GF-D8 (cell line): Measurements from ENCODE around the gene GTF2H2C.
"Not testable (repeated sequence)": the region's sequence is repeated elsewhere in the genome, so short reads cannot be mapped to it uniquely, and the experiment has no call there.

ENCODE experiments used
- DNase-seq: peaks from one replicate; lab custom pipeline; 2025; lab: John Stamatoyannopoulos, UW

GTF2H2C gene

GRCh38 chr5:69559908-69560330 is at the start of gene GTF2H2C:
TSS of gene GTF2H2C (plus strand) at chr5:69560191. CDS start at chr5:69565133, 4,942 bp downstream.
- DNase-seq: not testable (repeated sequence)

- no peak for DNase-seq
Observed at GRCh38 chr5:69510694-69511093, 49.3 kb upstream of the GTF2H2C start.

- no peak for DNase-seq
Observed at GRCh38 chr5:69512740-69513260, 47.2 kb upstream of the GTF2H2C start.

GRCh38 chr5:69515570-69515969 is 44.4 kb upstream of the GTF2H2C start:
- not testable (repeated sequence) for DNase-seq

- DNase-seq: no peak
Observed at GRCh38 chr5:69516769-69517168, 43.2 kb upstream of the GTF2H2C start.

GRCh38 chr5:69517763-69518212 is 42.2 kb upstream of the GTF2H2C start:
- DNase-seq: no peak

GRCh38 chr5:69519285-69519684 is 40.7 kb upstream of the GTF2H2C start:
- DNase-seq: no peak

GRCh38 chr5:69522035-69522434 is 38.0 kb upstream of the GTF2H2C start:
- DNase-seq: no peak

GRCh38 chr5:69525490-69525889 is 34.5 kb upstream of the GTF2H2C start:
- no peak for DNase-seq

GRCh38 chr5:69526660-69527059 is 33.3 kb upstream of the GTF2H2C start:
- no peak for DNase-seq

GRCh38 chr5:69527128-69527770 is 32.7 kb upstream of the GTF2H2C start:
- no peak for DNase-seq

GRCh38 chr5:69528035-69528434 is 32.0 kb upstream of the GTF2H2C start:
- DNase-seq: no peak

- no peak for DNase-seq
Observed at GRCh38 chr5:69528609-69529008, 31.4 kb upstream of the GTF2H2C start.

- no peak for DNase-seq
Observed at GRCh38 chr5:69530561-69531405, 29.2 kb upstream of the GTF2H2C start.

GRCh38 chr5:69531406-69531801 is 28.6 kb upstream of the GTF2H2C start:
- DNase-seq: no peak

GRCh38 chr5:69537911-69538310 is 22.1 kb upstream of the GTF2H2C start:
- not testable (repeated sequence) for DNase-seq

- DNase-seq: not testable (repeated sequence)
Observed at GRCh38 chr5:69538735-69539134, 21.3 kb upstream of the GTF2H2C start.

- DNase-seq: not testable (repeated sequence)
Observed at GRCh38 chr5:69541347-69541746, 18.6 kb upstream of the GTF2H2C start.

- DNase-seq: not testable (repeated sequence)
Observed at GRCh38 chr5:69542838-69543618, 17.0 kb upstream of the GTF2H2C start.

- not testable (repeated sequence) for DNase-seq
Observed at GRCh38 chr5:69544602-69545001, 15.4 kb upstream of the GTF2H2C start.

- DNase-seq: not testable (repeated sequence)
Observed at GRCh38 chr5:69560587-69561431, 818 bp downstream of the GTF2H2C start.
